DOHH2 (cell line): ENCODE data around the gene ZBTB47.
A peak's percentile ranks its signal among the peaks of the same experiment; 100 is the strongest.

Experiments used
- H3F3A ChIP-seq: fragments of 200-600 bp; sonication (generic), shearing (Covaris generic); 2 replicates; pipeline ENCODE4 v1.6.0; 2016; ENCODE audit warnings: antibody characterized with exemption, mild to moderate bottlenecking; ENCODE audit not compliant: control insufficient read depth, insufficient read depth
- H3K27ac ChIP-seq: fragments of 200-600 bp; sonication (generic); 2 replicates; pipeline ENCODE4 v1.5.1; 2014; ENCODE audit warnings: low read depth, mild to moderate bottlenecking, low read length, moderate library complexity
- H3K27me3 ChIP-seq: fragments of 200-600 bp; sonication (generic); 2 replicates; pipeline ENCODE4 v1.6.1; 2014; ENCODE audit warnings: mild to moderate bottlenecking, low read length, mixed read lengths; ENCODE audit not compliant: control insufficient read depth
- H3K36me3 ChIP-seq: fragments of 200-600 bp; sonication (generic); 2 replicates; pipeline ENCODE4 v1.6.1; 2014; ENCODE audit warnings: mild to moderate bottlenecking, low read length, moderate library complexity, mixed read lengths; ENCODE audit not compliant: control insufficient read depth
- H3K4me1 ChIP-seq: fragments of 200-600 bp; sonication (generic); 2 replicates; pipeline ENCODE4 v1.6.1; 2014; ENCODE audit warnings: mild to moderate bottlenecking, low read length, mixed read lengths; ENCODE audit not compliant: control insufficient read depth
- H3K4me2 ChIP-seq: fragments of 200-600 bp; sonication (generic); 2 replicates; pipeline ENCODE4 v1.6.0; 2014; ENCODE audit warnings: mild to moderate bottlenecking, low read length, moderate library complexity
- H3K4me3 ChIP-seq: fragments of 200-600 bp; sonication (generic); 2 replicates; pipeline ENCODE4 v1.5.1; 2014; ENCODE audit warnings: mild to moderate bottlenecking, low read length, mixed read lengths
- H3K79me2 ChIP-seq: fragments of 200-600 bp; sonication (generic); 2 replicates; pipeline ENCODE4 v1.6.1; 2014; ENCODE audit warnings: mild to moderate bottlenecking, low read length, mixed read lengths; ENCODE audit not compliant: control insufficient read depth
- H3K9me2 ChIP-seq: fragments of 200-600 bp; sonication (generic); replicated peaks from 2 replicates; pipeline ENCODE4 v1.6.1; 2014; ENCODE audit warnings: mild to moderate bottlenecking, low read length, mixed read lengths; ENCODE audit not compliant: control insufficient read depth
- H3K9me3 ChIP-seq: fragments of 200-600 bp; sonication (generic); 2 replicates; pipeline ENCODE4 v1.6.1; 2014; ENCODE audit warnings: antibody characterized with exemption, low read length, mixed read lengths; ENCODE audit not compliant: control insufficient read depth, insufficient read depth
- H4K20me1 ChIP-seq: fragments of 200-600 bp; sonication (generic); 2 replicates; pipeline ENCODE4 v1.6.0; 2014; ENCODE audit warnings: low read depth, mild to moderate bottlenecking, antibody characterized with exemption, low read length, moderate library complexity; ENCODE audit not compliant: control insufficient read depth, insufficient read depth
- CTCF ChIP-seq: fragments of 200-600 bp; sonication (generic); IDR thresholded peaks from one replicate; pipeline ENCODE4 v1.5.1; 2014; ENCODE audit warnings: antibody characterized with exemption, mild to moderate bottlenecking, low read depth, low read length; ENCODE audit not compliant: poor library complexity, severe bottlenecking
- EZH2phosphoT487 ChIP-seq: fragments of 200-600 bp; sonication (generic); IDR thresholded peaks from 2 replicates; pipeline ENCODE4 v1.6.1; 2017; ENCODE audit warnings: borderline replicate concordance, mild to moderate bottlenecking, antibody characterized with exemption, low read length, moderate library complexity, mixed read lengths

ZBTB47 gene

GRCh38 chr3:42633544-42633943 lies 20.0 kb upstream of the ZBTB47 start:
- Histone ChIP-seq H3K4me3 (no peak overlapping the region), H3K9me3 (no peaks in the 10 kb centered on the region), H3F3A (peaks cover 10% of the 10 kb centered on the region), H3K79me2 (no peaks in the 10 kb centered on the region), H4K20me1 (0 out of 2 replicates have a peak, but pooled peaks cover 4% of the 10 kb centered on the region), H3K36me3 (peaks cover 96% of the 10 kb centered on the region), H3K27me3 (no peaks in the 10 kb centered on the region), H3K4me2 (no peak overlapping the region), H3K27ac (no peak overlapping the region), H3K4me1 (no peaks in the 10 kb centered on the region), H3K9me2 (no peaks in the 10 kb centered on the region)
- TF ChIP-seq EZH2phosphoT487 (no peak), CTCF (no peak)

- H3K27ac ChIP-seq, result no peak overlapping the region
- no peak overlapping the region for H3K4me2 ChIP-seq
- peaks cover 100% of the 10 kb centered on the region for H3K36me3 ChIP-seq
These were observed 18.4 kb upstream of the ZBTB47 start for GRCh38 chr3:42635111-42635510.

GRCh38 chr3:42637001-42637400 lies 16.5 kb upstream of the ZBTB47 start:
- H3K27ac ChIP-seq, result no peak overlapping the region
- no peaks in the 10 kb centered on the region for H3K79me2 ChIP-seq
- H3K27me3 ChIP-seq, result no peaks in the 10 kb centered on the region
- peaks cover 94% of the 10 kb centered on the region for H3K36me3 ChIP-seq
- no peaks in the 10 kb centered on the region for H3K9me2 ChIP-seq
- H4K20me1 ChIP-seq, result 0 out of 2 replicates have a peak, but pooled peaks cover 4% of the 10 kb centered on the region
- no peaks in the 10 kb centered on the region for H3K9me3 ChIP-seq
- H3K4me3 ChIP-seq, result no peak overlapping the region
- H3K4me1 ChIP-seq, result no peaks in the 10 kb centered on the region
- TF ChIP-seq CTCF (no peak), EZH2phosphoT487 (no peak)
- no peak overlapping the region for H3K4me2 ChIP-seq
- peaks cover 10% of the 10 kb centered on the region for H3F3A ChIP-seq

More at GRCh38 chr3:42635111-42635510, 18.4 kb upstream of the ZBTB47 start:
- no peaks in the 10 kb centered on the region for H3K79me2 ChIP-seq
- no peaks in the 10 kb centered on the region for H3K9me2 ChIP-seq
- no peaks in the 10 kb centered on the region for H3K4me1 ChIP-seq
- H3K9me3 ChIP-seq, result no peaks in the 10 kb centered on the region
- peaks cover 10% of the 10 kb centered on the region for H3F3A ChIP-seq
- H3K4me3 ChIP-seq, result no peak overlapping the region
- H3K27me3 ChIP-seq, result no peaks in the 10 kb centered on the region
- H4K20me1 ChIP-seq, result 0 out of 2 replicates have a peak, but pooled peaks cover 4% of the 10 kb centered on the region
- TF ChIP-seq EZH2phosphoT487 (no peak), CTCF (peak; percentile 42)
